H1 (cell line): ENCODE results near the gene THAP2. TPM values are rescaled to one million over a fixed set of nuclear protein-coding genes. Genes with fewer than 3 reads are reported as not detected.

Experiments
- CTCF ChIA-PET: fragments of 300-600 bp; sonication (Branson Sonifier 250); formaldehyde crosslinking; loops from one replicate; lab custom pipeline; 2021; ENCODE audit not compliant: partially characterized antibody; lab: Charles Lee
- POLR2A ChIA-PET: fragments of 300-600 bp; sonication (Branson Sonifier 250); formaldehyde crosslinking; loops from one replicate; lab custom pipeline; 2021; ENCODE audit warnings: inconsistent platforms; ENCODE audit not compliant: partially characterized antibody; lab: Charles Lee
- DNase-seq, 2 experiments: peaks; one replicate each; pipeline versions ENCODE4 v3.0.0 to v3.0.0-alpha.2; 2010 to 2022; ENCODE audit warnings: low spot score in 2 of 2, low read depth in 1 of 2, mixed read lengths in 1 of 2
- FAIRE-seq: peaks from 2 replicates; lab custom pipeline; 2011; peaks lifted over from hg19 to GRCh38; lab: Jason Lieb, UNC
- H2AFZ ChIP-seq: 2 replicates; pipeline ENCODE4 v1.8.1; 2012; ENCODE audit warnings: low read length, inconsistent platforms
- H2AK5ac ChIP-seq: 2 replicates; pipeline ENCODE4 v1.6.1; 2013; ENCODE audit warnings: low read depth, low read length
- H2BK120ac ChIP-seq: replicated peaks from 2 replicates; pipeline ENCODE3; 2013; ENCODE audit warnings: low read depth, low read length, inconsistent platforms
- H2BK12ac ChIP-seq: 2 replicates; pipeline ENCODE4 v1.6.1; 2013; ENCODE audit warnings: low read depth, low read length
- H2BK15ac ChIP-seq: 2 replicates; pipeline ENCODE4 v1.6.1; 2013; ENCODE audit warnings: low read length
- H2BK20ac ChIP-seq: 2 replicates; pipeline ENCODE4 v1.6.1; 2013; ENCODE audit warnings: low read length
- H2BK5ac ChIP-seq: 2 replicates; pipeline ENCODE4 v1.6.1; 2013; ENCODE audit warnings: low read depth, low read length
- H3K14ac ChIP-seq: 2 replicates; pipeline ENCODE4 v1.6.1; 2013; ENCODE audit warnings: inconsistent platforms; ENCODE audit not compliant: insufficient read length
- H3K18ac ChIP-seq: 2 replicates; pipeline ENCODE4 v1.6.1; 2013; ENCODE audit warnings: low read length; ENCODE audit errors: extremely low read depth
- H3K23ac ChIP-seq: 2 replicates; pipeline ENCODE4 v1.6.1; 2013; ENCODE audit warnings: inconsistent platforms; ENCODE audit not compliant: insufficient read length
- H3K23me2 ChIP-seq: 2 replicates; pipeline ENCODE4 v1.6.1; 2013; ENCODE audit warnings: low read depth, low read length
- H3K27ac ChIP-seq: 2 replicates; pipeline ENCODE4 v1.6.1; 2011; ENCODE audit warnings: low read depth, low read length, inconsistent platforms
- H3K27me3 ChIP-seq, 4 experiments: replicated peaks in 1 of 4; 1 replicate in 1 of 4; 2 replicates in 3 of 4; pipeline versions ENCODE4 v1.6.1 to v1.8.1; 2011 to 2013; ENCODE audit warnings: low read length in 3 of 4, mild to moderate bottlenecking in 3 of 4, inconsistent platforms in 2 of 4, mixed read lengths in 2 of 4, moderate library complexity in 1 of 4; ENCODE audit not compliant: control insufficient read depth in 3 of 4, insufficient read depth in 3 of 4; ENCODE audit errors: extremely low read depth in 1 of 4
- H3K36me3 ChIP-seq, 4 experiments: 2 replicates each; pipeline versions ENCODE4 v1.6.1 to v1.8.1; 2011 to 2013; ENCODE audit warnings: mild to moderate bottlenecking in 4 of 4, low read length in 3 of 4, moderate library complexity in 2 of 4, control low read depth in 1 of 4, inconsistent platforms in 1 of 4; ENCODE audit not compliant: insufficient read depth in 4 of 4, control insufficient read depth in 2 of 4
- H3K4ac ChIP-seq: replicated peaks from 2 replicates; pipeline ENCODE3; 2013; ENCODE audit warnings: low read length, low read depth, mixed read lengths, inconsistent platforms; ENCODE audit not compliant: insufficient read length
- H3K4me1 ChIP-seq, 4 experiments: replicated peaks in 1 of 4; 1 replicate in 1 of 4; 2 replicates in 3 of 4; pipeline versions ENCODE4 v1.6.1 to v1.8.1; 2011 to 2013; ENCODE audit warnings: low read length in 3 of 4, inconsistent platforms in 2 of 4, mixed read lengths in 1 of 4; ENCODE audit not compliant: insufficient read depth in 4 of 4, control insufficient read depth in 3 of 4
- H3K4me2 ChIP-seq, 2 experiments: 2 replicates each; pipeline versions ENCODE4 v1.6.1 to v1.8.1; 2011 to 2013; ENCODE audit warnings: low read depth in 2 of 2, low read length in 2 of 2, control low read depth in 1 of 2, inconsistent platforms in 1 of 2, mild to moderate bottlenecking in 1 of 2; ENCODE audit not compliant: insufficient read depth in 1 of 2
- H3K4me3 ChIP-seq, 4 experiments: fragments of 200-600, 300-600 bp in 1 of 4; sonication (generic), shearing (Covaris generic), sonication (Bioruptor Twin) in 1 of 4; 2 replicates each; pipeline versions ENCODE4 v1.5.1 to v1.8.1; 2011 to 2016; ENCODE audit warnings: low read length in 4 of 4, low read depth in 3 of 4, control low read depth in 2 of 4, inconsistent platforms in 2 of 4, mild to moderate bottlenecking in 2 of 4, mixed read lengths in 1 of 4, moderate library complexity in 1 of 4; ENCODE audit not compliant: insufficient read depth in 2 of 4; ENCODE audit errors: extremely low read depth in 1 of 4
- H3K56ac ChIP-seq: replicated peaks from 2 replicates; pipeline ENCODE3; 2013; ENCODE audit warnings: low read depth, mild to moderate bottlenecking, mixed read lengths, low read length, inconsistent platforms; ENCODE audit not compliant: insufficient read length
- H3K79me1 ChIP-seq: 2 replicates; pipeline ENCODE4 v1.6.1; 2013; ENCODE audit warnings: low read depth, low read length, control low read depth
- H3K79me2 ChIP-seq, 2 experiments: 2 replicates each; pipeline versions ENCODE4 v1.6.1 to v1.8.1; 2012 to 2013; ENCODE audit warnings: low read length in 2 of 2, mild to moderate bottlenecking in 2 of 2, inconsistent platforms in 1 of 2; ENCODE audit not compliant: insufficient read depth in 2 of 2, control insufficient read depth in 1 of 2
- H3K9ac ChIP-seq, 4 experiments: replicated peaks in 1 of 4; 1 replicate in 1 of 4; 2 replicates in 3 of 4; pipeline versions ENCODE4 v1.6.1 to v1.8.1; 2011 to 2013; ENCODE audit warnings: low read depth in 3 of 4, low read length in 3 of 4, control low read depth in 2 of 4, mild to moderate bottlenecking in 2 of 4, moderate library complexity in 2 of 4, inconsistent platforms in 1 of 4; ENCODE audit errors: extremely low read depth in 1 of 4
- H3K9me3 ChIP-seq, 2 experiments: 2 replicates each; pipeline versions ENCODE4 v1.6.1 to v1.8.1; 2012 to 2013; ENCODE audit warnings: mild to moderate bottlenecking in 2 of 2, moderate library complexity in 2 of 2, control low read depth in 1 of 2, inconsistent platforms in 1 of 2, low read depth in 1 of 2, low read length in 1 of 2, mixed read lengths in 1 of 2; ENCODE audit not compliant: insufficient read depth in 2 of 2
- H4K20me1 ChIP-seq, 2 experiments: replicated peaks in 1 of 2; 2 replicates each; pipeline versions ENCODE3 to v1.8.1; 2011 to 2013; ENCODE audit warnings: inconsistent platforms in 2 of 2, low read length in 2 of 2, mild to moderate bottlenecking in 1 of 2; ENCODE audit not compliant: insufficient read depth in 2 of 2, control insufficient read depth in 1 of 2
- H4K5ac ChIP-seq: 2 replicates; pipeline ENCODE4 v1.6.1; 2013; ENCODE audit warnings: low read length, low read depth, mixed read lengths, inconsistent platforms; ENCODE audit not compliant: insufficient read length
- H4K8ac ChIP-seq: 2 replicates; pipeline ENCODE4 v1.8.0; 2013; ENCODE audit warnings: mild to moderate bottlenecking, moderate library complexity, low read length, inconsistent platforms; ENCODE audit not compliant: insufficient read depth; ENCODE audit errors: extremely low read depth
- H4K91ac ChIP-seq: replicated peaks from 2 replicates; pipeline ENCODE3; 2013; ENCODE audit warnings: low read length, mixed read lengths, inconsistent platforms; ENCODE audit not compliant: insufficient read length
- CHD1 ChIP-seq: IDR thresholded peaks from 2 replicates; pipeline ENCODE4 v1.6.1; 2012; ENCODE audit warnings: low read depth, low read length, improper control_type of control experiment
- NRF1 ChIP-seq: IDR thresholded peaks from 2 replicates; pipeline ENCODE4 v1.6.1; 2011; ENCODE audit warnings: mild to moderate bottlenecking, low read depth, low read length, improper control_type of control experiment
- RBBP5 ChIP-seq: IDR thresholded peaks from 2 replicates; pipeline ENCODE4 v1.7.1; 2012; ENCODE audit warnings: low read depth, mild to moderate bottlenecking, inconsistent platforms, low read length, moderate library complexity, borderline replicate concordance
- RNF2 ChIP-seq: fragments of 200-900, 300-1000 bp; sonication (generic); IDR thresholded peaks from 2 replicates; pipeline ENCODE4 v1.7.1; 2016; ENCODE audit warnings: borderline replicate concordance, low read depth, mild to moderate bottlenecking, antibody characterized with exemption, low read length; ENCODE audit not compliant: poor library complexity, severe bottlenecking; ENCODE audit errors: missing control alignments
- SUZ12 ChIP-seq: fragments of 200-600 bp; sonication (generic); IDR thresholded peaks from 2 replicates; pipeline ENCODE4 v1.6.1; 2012; ENCODE audit warnings: mild to moderate bottlenecking, inconsistent platforms, low read length, moderate library complexity, mixed read lengths
- WGBS, 2 experiments: shearing (Covaris generic) in 1 of 2; methylation state at CpG; one replicate each; pipeline versions ENCODE4 v1.1.6 to v1.1.7; 2013 to 2015; ENCODE audit warnings: low lambda C conversion rate in 2 of 2, mixed read lengths in 2 of 2, inconsistent platforms in 1 of 2, low coverage in 1 of 2, missing lambda C conversion rate in 1 of 2; ENCODE audit not compliant: insufficient replicate concordance in 2 of 2, insufficient coverage in 1 of 2, insufficient read length in 1 of 2; ENCODE audit errors: extremely low coverage in 1 of 2, missing lambda C conversion rate in 1 of 2; 5-methylcytosine and 5-hydroxymethylcytosine counted together
- polyA plus RNA-seq, 7 experiments: library from polyadenylated mRNA; depleted of rRNA in 3 of 7; stranded (reverse) in 5 of 7; unstranded in 2 of 7; fragments of >200 nt in 5 of 7; fragments of 200-250 nt in 2 of 7; gene quantifications; 1 replicate in 5 of 7; 2 replicates in 1 of 7; 4 replicates in 1 of 7; pipeline versions ENCODE4 v1.2.1 to v1.2.3, GENCODE V29; 2011 to 2013; ENCODE audit warnings: missing spikeins in 2 of 7, mixed read lengths in 2 of 7
- total RNA-seq: library from RNA; stranded (reverse); fragmentation: NEBNext Ultra II Directional; extraction: Animal tissue kit (Norgen Biotek cat#: 25700); gene quantifications from 2 replicates; pipeline ENCODE4 v1.2.1, GENCODE V29; 2021
- TF ChIP-seq, protein P1 (sequence below): IDR thresholded peaks from 2 replicates; pipeline ENCODE4 v1.6.1; 2011; ENCODE audit warnings: low read depth, mild to moderate bottlenecking, low read length; ENCODE audit not compliant: insufficient read depth

THAP2 gene
- total and polyA plus RNA-seq, 2 of the 8 experiments (the other 6 are each of a cell fraction or from before 2014, with no cell fraction given), result 1.8 to 5.3 TPM

DNA sequence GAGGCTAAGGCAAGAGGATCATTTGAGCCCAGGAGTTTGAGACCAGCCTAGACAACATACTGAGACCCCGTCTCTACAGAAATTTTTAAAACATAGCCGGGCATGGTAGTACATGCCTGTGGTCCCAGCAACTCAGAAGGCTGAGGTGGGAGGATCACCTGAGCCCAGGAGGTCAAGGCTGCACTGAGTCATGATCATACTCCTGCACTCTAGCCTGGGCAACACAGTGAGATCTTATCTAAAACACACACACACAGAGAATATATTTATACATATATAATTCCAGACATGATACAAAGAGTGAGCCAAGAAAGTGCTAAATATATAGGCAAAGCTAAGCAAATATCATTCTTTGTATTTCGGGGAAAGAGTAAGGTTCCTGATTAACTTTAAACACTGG lies 9.9 kb upstream of the THAP2 start:
- H2BK12ac ChIP-seq, result no peak overlapping the region
- H3K9ac ChIP-seq, result no peak overlapping the region
- H3K79me1 ChIP-seq, result no peaks in the 10 kb centered on the region
- WGBS, 2 experiments, result 55% methylated on average over 3 of the region's 3 CpGs; no CpG with 5 or more reads in 1 of the 2 experiments
- no peak for FAIRE-seq
- TF ChIP-seq SUZ12 (no peak), RBBP5 (no peak), RNF2 (no peak), NRF1 (no peak), CHD1 (no peak)
- TF ChIP-seq, protein P1, sequence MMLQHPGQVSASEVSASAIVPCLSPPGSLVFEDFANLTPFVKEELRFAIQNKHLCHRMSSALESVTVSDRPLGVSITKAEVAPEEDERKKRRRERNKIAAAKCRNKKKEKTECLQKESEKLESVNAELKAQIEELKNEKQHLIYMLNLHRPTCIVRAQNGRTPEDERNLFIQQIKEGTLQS, result no peak
- H3K4me3 ChIP-seq, result no peak overlapping the region
- H2AFZ ChIP-seq, result no peak overlapping the region
- no peak overlapping the region for H3K27ac ChIP-seq
- ChIA-PET POLR2A (interaction anchor here (1.2 kb wide), 1 partner anchor 18 kb away, joined by 3 read pairs; no protein-coding TSS in a partner anchor), CTCF (interaction anchor here (0.8 to 1.0 kb wide), 2 partner anchors 91 to 93 kb away, joined by 3 to 5 read pairs; no protein-coding TSS in a partner anchor)
- H2BK15ac ChIP-seq, result no peak overlapping the region
- H2AK5ac ChIP-seq, result no peak overlapping the region
- no peak overlapping the region for H2BK5ac ChIP-seq
- no peak overlapping the region for H2BK120ac ChIP-seq
- peaks cover 0 to 2% of the 10 kb centered on the region in 2 experiments for H4K20me1 ChIP-seq
- no peak overlapping the region for H3K4ac ChIP-seq
- H3K56ac ChIP-seq, result no peak overlapping the region
- peaks cover 8 to 57% (median 24%) of the 10 kb centered on the region in 4 experiments; a peak in 6 of 8 replicates for H3K36me3 ChIP-seq
- H3K18ac ChIP-seq, result no peak overlapping the region
- no peaks in the 10 kb centered on the region for H3K23me2 ChIP-seq
- H3K23ac ChIP-seq, result no peak overlapping the region
- no peak overlapping the region for H4K8ac ChIP-seq
- H3K9me3 ChIP-seq, result no peaks in the 10 kb centered on the region; a peak in 1 of 4 replicates
- no peak overlapping the region for H4K5ac ChIP-seq
- peaks cover 0 to 76% of the 10 kb centered on the region in 2 experiments; a peak in 2 of 4 replicates for H3K79me2 ChIP-seq
- no peak for DNase-seq
- H3K14ac ChIP-seq, result no peak overlapping the region
- H3K27me3 ChIP-seq, result no peaks in the 10 kb centered on the region
- no peaks in the 10 kb centered on the region for H3K4me1 ChIP-seq
- no peak overlapping the region for H3K4me2 ChIP-seq
- H4K91ac ChIP-seq, result no peak overlapping the region
- no peak overlapping the region for H2BK20ac ChIP-seq
